ENCODE measurements around the gene HCST.
"Not testable (repeated sequence)": the region's sequence is repeated elsewhere in the genome, so short reads cannot be mapped to it uniquely, and the experiment has no call there.

HCST gene

DNA sequence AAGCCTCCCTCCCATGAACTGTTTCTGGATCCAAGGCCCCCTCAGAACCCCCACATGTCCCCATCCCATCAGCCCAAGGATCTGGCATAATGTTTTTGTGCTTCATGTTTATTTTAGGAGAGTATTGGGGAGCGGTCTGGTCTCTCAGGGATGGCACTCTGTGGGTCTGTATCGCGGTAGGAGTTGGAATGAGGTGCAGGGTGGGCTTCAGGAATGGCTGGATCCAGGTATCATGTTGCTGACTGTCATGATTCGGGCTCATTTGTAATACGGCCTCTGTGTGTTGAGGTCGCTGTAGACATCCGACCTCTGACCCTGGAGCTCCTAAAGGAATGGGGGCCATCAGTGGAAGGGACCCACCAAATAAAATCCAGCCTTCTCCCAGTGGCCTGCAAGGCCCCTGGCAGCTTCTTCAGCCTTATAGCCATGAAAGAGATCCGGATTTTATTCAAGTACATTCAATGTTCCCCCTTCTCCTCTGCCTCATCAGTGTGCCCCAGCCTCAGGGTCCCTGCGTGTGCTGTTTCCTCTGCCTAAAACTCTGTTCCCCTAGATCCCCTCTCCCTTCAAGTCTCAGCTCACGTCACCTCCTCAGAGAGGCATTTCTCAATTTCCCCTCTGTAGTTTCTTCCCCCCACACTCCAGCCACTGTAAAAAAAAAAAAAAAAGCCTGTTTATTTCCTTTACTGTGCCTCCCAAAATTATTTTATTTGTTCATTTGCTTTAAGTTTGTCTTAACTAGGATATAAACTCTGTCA is 2.2 kb downstream of the HCST start:
- DNase-seq (ENCODE audit: low read depth): no peak

- no peak for DNase-seq (ENCODE audit: low read depth)
These were observed 2.9 kb downstream of the HCST start for GRCh38 chr19:35905178-35905727.

DNA sequence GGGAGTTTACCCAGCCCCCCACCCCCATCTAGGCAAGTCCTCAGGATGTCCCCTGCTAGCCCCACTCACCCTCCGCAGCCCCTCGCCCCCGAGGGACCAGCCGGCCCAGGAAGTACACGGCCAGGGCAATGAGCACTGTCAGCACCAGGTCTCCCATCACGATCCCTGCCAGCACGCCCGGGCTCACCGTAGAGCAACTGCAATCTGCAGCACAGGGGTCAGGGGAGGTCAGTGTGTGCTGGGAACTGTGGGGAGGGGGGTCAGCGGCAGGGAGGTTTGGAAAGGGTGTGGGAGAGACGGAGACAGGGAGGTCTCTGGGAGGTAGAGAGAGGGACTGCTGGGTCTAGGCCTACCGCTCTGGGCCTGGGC is 5.0 kb downstream of the HCST start:
- no peak for DNase-seq (ENCODE audit: low read depth)

GRCh38 chr19:35908010-35908441 is 5.7 kb downstream of the HCST start, which contains the start of gene TYROBP:
TYROBP (minus strand) TSS chr19:35908295; CDS start chr19:35908228, 67 bp downstream.
- DNase-seq (ENCODE audit: low read depth): no peak

DNA sequence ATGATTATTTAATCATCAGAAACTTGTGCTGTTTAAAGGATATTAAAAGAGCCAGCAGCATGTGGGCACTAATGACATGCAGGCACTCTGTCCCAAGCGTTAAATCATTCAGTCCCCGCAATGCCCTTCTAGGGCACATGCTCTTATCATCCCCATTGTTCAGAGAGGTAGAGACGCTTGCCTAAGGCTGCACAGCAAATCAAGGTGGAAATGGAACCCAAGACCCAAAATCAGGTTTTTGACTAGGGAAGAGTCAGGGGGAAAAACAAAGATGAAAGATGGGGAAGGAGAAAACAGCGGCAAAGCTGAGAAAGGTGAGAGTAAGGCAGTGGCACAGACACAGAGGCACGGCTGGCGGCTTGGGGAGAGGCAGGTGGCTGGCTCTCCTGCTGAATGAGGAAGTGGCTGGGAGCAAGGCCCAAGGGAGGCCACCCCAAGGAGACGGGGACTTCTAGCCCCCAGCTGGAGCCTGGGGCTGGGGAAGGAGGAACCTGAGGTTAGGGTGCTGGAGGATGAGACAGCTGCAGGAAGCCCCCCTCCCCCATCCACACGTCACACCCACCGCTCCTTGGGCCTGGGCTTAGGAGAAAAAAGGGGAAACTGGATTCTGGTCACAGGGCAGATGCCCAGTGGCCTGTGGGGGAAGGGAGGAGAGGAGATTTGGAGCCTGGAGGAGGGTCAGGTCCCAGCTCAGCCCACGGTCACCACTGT is 6.8 kb downstream of the HCST start:
- no peak for DNase-seq (ENCODE audit: low read depth)

GRCh38 chr19:35909684-35910035 is 7.3 kb downstream of the HCST start:
- DNase-seq (ENCODE audit: low read depth): no peak

DNA sequence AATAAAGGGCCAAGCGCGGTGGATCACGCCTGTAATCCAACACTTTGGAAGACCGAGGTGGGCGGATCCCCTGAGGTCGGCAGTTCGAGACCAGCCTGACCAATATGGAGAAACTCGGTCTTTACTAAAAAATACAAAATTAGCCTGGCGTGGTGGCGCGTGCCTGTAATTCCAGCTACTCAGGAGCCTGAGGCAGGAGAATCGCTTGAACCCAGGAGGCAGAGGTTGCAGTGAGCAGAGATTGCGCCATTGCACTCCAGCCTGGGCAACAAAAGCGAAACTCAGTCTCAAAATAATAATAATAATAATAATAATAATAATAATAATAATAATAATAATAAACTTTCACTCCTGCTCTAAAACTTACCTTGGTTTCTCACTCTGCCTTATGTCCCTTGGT is 8.0 kb downstream of the HCST start:
- not testable (repeated sequence) for DNase-seq (ENCODE audit: low read depth)

GRCh38 chr19:35911173-35911572 is 8.8 kb downstream of the HCST start:
- no peak for DNase-seq (ENCODE audit: low read depth)

- no peak for DNase-seq (ENCODE audit: low read depth)
These were observed 9.5 kb downstream of the HCST start for GRCh38 chr19:35911790-35912189.

GRCh38 chr19:35913589-35913988 is 11.3 kb downstream of the HCST start:
- no peak for DNase-seq (ENCODE audit: low read depth)

GRCh38 chr19:35915443-35915842 is 13.1 kb downstream of the HCST start:
- DNase-seq (ENCODE audit: low read depth): no peak

- DNase-seq (ENCODE audit: low read depth): no peak
These were observed 17.0 kb downstream of the HCST start for GRCh38 chr19:35919306-35919705.

GRCh38 chr19:35921012-35921411 is 18.7 kb downstream of the HCST start:
- DNase-seq (ENCODE audit: low read depth): no peak

GRCh38 chr19:35925501-35925900 is 23.2 kb downstream of the HCST start:
- DNase-seq (ENCODE audit: low read depth): no peak

DNA sequence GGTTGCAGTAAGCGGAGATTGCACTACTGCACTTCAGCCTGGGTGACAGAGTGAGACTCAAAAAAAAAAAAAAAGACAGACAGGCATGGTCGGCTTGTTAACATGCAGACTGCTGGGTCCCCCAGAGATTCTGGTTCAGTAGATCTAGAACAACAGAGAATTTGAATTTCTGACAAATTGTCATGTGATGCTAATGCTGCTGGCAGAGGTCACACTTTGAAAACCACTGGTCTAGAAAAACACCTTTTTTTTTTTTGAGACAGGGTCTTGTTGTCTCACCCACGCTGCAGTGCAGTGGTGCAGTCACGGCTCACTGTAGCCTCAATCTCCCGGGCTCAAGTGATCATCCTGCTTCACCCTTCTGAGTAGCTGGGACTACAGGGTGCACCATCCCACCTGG is 26.2 kb downstream of the HCST start:
- no peak for DNase-seq (ENCODE audit: low read depth)

DNA sequence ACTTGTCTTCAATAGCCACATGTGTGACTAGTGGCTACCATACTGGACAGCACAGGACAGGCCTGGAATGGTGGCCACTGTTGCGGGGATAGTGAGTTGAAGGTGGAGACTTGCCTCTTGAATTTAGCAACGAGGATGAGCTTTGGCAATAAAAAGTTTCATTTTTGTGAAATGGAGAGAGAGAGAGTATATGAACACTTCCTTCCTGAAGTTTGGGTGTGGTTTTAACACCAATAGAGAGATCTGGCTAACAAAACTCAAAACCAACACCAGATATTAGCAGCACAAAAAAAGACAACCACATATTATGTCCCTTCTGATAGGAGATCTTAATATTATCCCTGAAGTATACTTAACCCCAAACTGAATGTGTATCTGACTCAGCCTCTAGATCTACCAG is 27.5 kb downstream of the HCST start:
- no peak for DNase-seq (ENCODE audit: low read depth)

GRCh38 chr19:35931161-35931873 is 29.0 kb downstream of the HCST start:
- peak; percentile 100 for DNase-seq (ENCODE audit: low read depth)

DNA sequence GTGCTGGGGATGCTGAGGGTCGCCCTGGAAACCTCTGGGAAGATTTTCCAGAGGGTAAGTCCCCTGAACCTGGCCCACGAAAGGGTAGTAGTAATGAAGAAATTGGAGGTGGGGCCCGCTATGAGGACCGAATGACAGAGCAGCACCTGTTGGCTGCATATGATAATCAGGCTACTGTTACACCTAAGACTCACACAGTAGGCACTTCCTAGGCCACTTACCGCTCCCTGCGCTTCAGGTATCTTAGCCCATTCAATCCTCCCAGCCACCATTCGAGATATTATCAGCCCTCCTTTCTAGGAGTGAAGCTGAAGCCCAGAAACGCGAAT is 29.5 kb downstream of the HCST start:
- DNase-seq (ENCODE audit: low read depth): no peak

- no peak for DNase-seq (ENCODE audit: low read depth)
These were observed 30.1 kb downstream of the HCST start for GRCh38 chr19:35932291-35932936.

- peak; percentile 50 for DNase-seq (ENCODE audit: low read depth)
These were observed 33.8 kb downstream of the HCST start, which contains the start of gene LRFN3 for GRCh38 chr19:35935911-35936737. LRFN3 (plus strand) TSS chr19:35936374; CDS start chr19:35939426, 3,052 bp downstream.

DNA sequence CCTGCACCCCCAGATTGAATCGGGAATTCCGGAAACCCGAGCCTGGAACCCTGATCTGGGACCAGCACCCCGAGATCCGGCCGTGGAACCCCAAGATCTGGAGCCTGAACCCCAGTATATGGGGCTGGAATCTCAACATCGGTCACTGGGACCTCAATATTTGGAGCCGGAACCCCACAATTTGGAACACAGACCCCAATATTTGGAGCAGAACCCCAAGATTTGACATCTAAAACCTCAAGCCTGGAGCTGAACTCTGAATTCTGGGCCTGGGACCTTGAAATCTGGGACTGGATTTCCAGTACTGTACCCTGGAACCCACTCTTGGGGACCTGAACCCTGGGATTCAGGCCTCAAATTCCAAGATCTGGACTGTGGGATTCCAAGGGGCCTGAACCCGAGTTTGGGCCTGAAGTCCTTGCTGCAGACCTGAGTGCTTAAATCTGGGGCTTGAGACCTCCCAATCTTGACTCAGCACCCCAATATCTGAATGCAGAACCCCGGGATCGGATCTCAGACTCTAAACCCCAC is 34.5 kb downstream of the HCST start:
- DNase-seq (ENCODE audit: low read depth): no peak

Data from HS-27A (cell line).